Mesendoderm (in vitro differentiated cells): ENCODE results near the gene CEP41.

Experiments used
- DNase-seq: peaks from one replicate; pipeline ENCODE4 v3.0.0; 2013
- H2AK5ac ChIP-seq: 2 replicates; pipeline ENCODE4 v1.6.1; 2013; ENCODE audit warnings: low read length, inconsistent platforms
- H2BK120ac ChIP-seq: 2 replicates; pipeline ENCODE4 v1.6.1; 2013; ENCODE audit warnings: low read depth, mild to moderate bottlenecking, low read length, moderate library complexity, mixed read lengths
- H2BK15ac ChIP-seq: replicated peaks from 2 replicates; pipeline ENCODE4 v1.6.1; 2013; ENCODE audit warnings: low read depth, mild to moderate bottlenecking, moderate library complexity
- H2BK5ac ChIP-seq: 2 replicates; pipeline ENCODE4 v1.6.1; 2013; ENCODE audit warnings: low read length, inconsistent platforms
- H3K18ac ChIP-seq: 2 replicates; pipeline ENCODE4 v1.6.1; 2013; ENCODE audit warnings: mild to moderate bottlenecking, low read length, mixed read lengths
- H3K23ac ChIP-seq: one replicate; pipeline ENCODE4 v1.6.1; 2013; ENCODE audit warnings: low read length
- H3K27ac ChIP-seq: 2 replicates; pipeline ENCODE4 v1.5.1; 2013; ENCODE audit warnings: low read depth, mild to moderate bottlenecking, inconsistent platforms, low read length, moderate library complexity
- H3K27me3 ChIP-seq: 2 replicates; pipeline ENCODE4 v1.6.1; 2013; ENCODE audit warnings: low read length, control low read depth, mild to moderate bottlenecking, inconsistent platforms; ENCODE audit not compliant: insufficient read depth, poor library complexity
- H3K36me3 ChIP-seq: 2 replicates; pipeline ENCODE4 v1.6.1; 2013; ENCODE audit warnings: low read length, inconsistent platforms; ENCODE audit not compliant: control insufficient read depth, insufficient read depth
- H3K4ac ChIP-seq: one replicate; pipeline ENCODE4 v1.6.1; 2013; ENCODE audit warnings: low read depth, mild to moderate bottlenecking, low read length, moderate library complexity
- H3K4me1 ChIP-seq: 2 replicates; pipeline ENCODE4 v1.6.1; 2013; ENCODE audit warnings: low read depth, low read length, inconsistent platforms; ENCODE audit not compliant: control insufficient read depth
- H3K4me2 ChIP-seq: 2 replicates; pipeline ENCODE4 v1.6.1; 2013; ENCODE audit warnings: low read length
- H3K4me3 ChIP-seq: 2 replicates; pipeline ENCODE4 v1.5.1; 2013; ENCODE audit warnings: mild to moderate bottlenecking, low read length
- H3K56ac ChIP-seq: one replicate; pipeline ENCODE4 v1.6.1; 2013; ENCODE audit warnings: low read length
- H3K79me1 ChIP-seq: 2 replicates; pipeline ENCODE4 v1.6.1; 2013; ENCODE audit warnings: low read length, inconsistent platforms
- H3K79me2 ChIP-seq: 2 replicates; pipeline ENCODE4 v1.6.1; 2013; ENCODE audit warnings: mild to moderate bottlenecking, low read length; ENCODE audit not compliant: control insufficient read depth, insufficient read depth
- H3K9ac ChIP-seq: 2 replicates; pipeline ENCODE4 v1.6.1; 2013; ENCODE audit warnings: low read length, inconsistent platforms
- H4K5ac ChIP-seq: one replicate; pipeline ENCODE4 v1.6.1; 2013; ENCODE audit warnings: low read length
- H4K8ac ChIP-seq: one replicate; pipeline ENCODE4 v1.6.1; 2013; ENCODE audit warnings: low read depth, mild to moderate bottlenecking, control low read depth, low read length, moderate library complexity
- WGBS: extraction: QIAGEN DNeasy Blood & Tissue Kit; methylation state at CpG from one replicate; pipeline ENCODE4 v1.1.7; 2013; ENCODE audit warnings: low lambda C conversion rate, missing lambda C conversion rate; ENCODE audit not compliant: insufficient coverage; ENCODE audit errors: extremely low coverage; 5-methylcytosine and 5-hydroxymethylcytosine counted together

Gene CEP41

DNA sequence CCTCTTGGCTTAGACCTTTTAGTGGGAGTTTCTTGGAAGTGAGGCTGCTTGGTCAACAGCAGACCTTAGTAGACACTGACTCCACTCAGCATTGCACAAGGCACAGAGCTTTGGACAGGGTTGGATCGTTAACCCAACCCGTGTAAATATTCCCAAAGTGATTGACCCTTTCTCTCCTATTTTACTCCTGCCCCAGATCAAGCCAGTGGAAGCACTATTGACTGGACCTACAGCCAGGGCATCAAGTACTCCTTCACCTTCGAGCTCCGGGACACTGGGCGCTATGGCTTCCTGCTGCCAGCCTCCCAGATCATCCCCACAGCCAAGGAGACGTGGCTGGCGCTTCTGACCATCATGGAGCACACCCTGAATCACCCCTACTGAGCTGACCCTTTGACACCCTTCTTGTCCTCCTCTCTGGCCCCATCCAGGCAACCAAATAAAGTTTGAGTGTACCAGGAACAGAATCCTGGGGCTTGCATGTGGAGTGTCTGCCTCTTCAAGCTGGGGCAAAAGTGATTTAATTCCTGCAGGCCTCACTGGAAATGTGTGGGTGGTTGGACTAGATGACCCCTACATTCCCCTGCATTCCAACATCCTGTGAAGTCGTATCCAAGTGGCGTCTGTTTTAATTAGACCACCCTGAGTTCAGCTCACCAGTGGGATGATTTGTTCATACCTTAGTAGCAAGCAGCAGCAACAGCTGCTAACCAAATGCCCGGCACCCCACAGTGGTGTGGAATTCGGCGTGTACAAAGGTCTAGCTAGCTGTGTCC lies 53.0 kb downstream of the CEP41 start:
- Histone ChIP-seq H4K8ac (no peak overlapping the region), H3K4me3 (no peak overlapping the region), H3K79me1 (no peaks in the 10 kb centered on the region), H2BK120ac (no peak overlapping the region), H3K27me3 (no peaks in the 10 kb centered on the region), H3K4ac (no peak overlapping the region), H3K27ac (no peak overlapping the region), H3K9ac (no peak overlapping the region), H3K79me2 (no peaks in the 10 kb centered on the region), H3K18ac (no peak overlapping the region), H3K36me3 (no peaks in the 10 kb centered on the region), H2BK5ac (no peak overlapping the region), H2AK5ac (no peak overlapping the region), H3K4me2 (no peak overlapping the region), H2BK15ac (no peak overlapping the region), H4K5ac (no peak overlapping the region), H3K56ac (no peak overlapping the region), H3K4me1 (no peaks in the 10 kb centered on the region), H3K23ac (no peak overlapping the region)
- no CpG with 5 or more reads among the region's 12 CpGs for WGBS
- no peak for DNase-seq

DNA sequence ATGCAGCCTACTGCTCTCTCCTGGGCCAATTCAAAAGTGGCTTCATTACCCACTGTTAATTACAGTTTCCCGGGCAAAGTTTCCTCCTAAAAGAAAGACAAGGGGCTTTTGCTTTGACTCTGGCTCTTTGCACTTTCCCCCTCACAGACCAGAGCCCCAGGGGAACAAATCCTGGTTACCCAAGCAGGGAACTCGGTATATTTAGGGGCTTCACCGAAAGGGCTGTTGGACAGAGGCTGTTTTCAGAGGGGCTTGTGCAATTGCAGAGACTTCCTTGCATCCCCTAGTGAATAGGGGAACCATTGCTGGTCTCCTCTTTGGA lies 53.5 kb downstream of the CEP41 start:
- no peak overlapping the region for H3K18ac ChIP-seq
- H3K27me3 ChIP-seq = no peaks in the 10 kb centered on the region
- H3K4me3 ChIP-seq = no peak overlapping the region
- no CpG with 5 or more reads among the region's 3 CpGs for WGBS
- no peak overlapping the region for H3K9ac ChIP-seq
- no peak for DNase-seq
- no peak overlapping the region for H4K5ac ChIP-seq
- no peak overlapping the region for H3K27ac ChIP-seq
- no peaks in the 10 kb centered on the region for H3K79me1 ChIP-seq
- H3K23ac ChIP-seq = no peak overlapping the region
- no peaks in the 10 kb centered on the region for H3K79me2 ChIP-seq
- no peak overlapping the region for H3K4me2 ChIP-seq
- H2BK120ac ChIP-seq = no peak overlapping the region
- H3K4ac ChIP-seq = no peak overlapping the region
- no peak overlapping the region for H2BK5ac ChIP-seq
- no peak overlapping the region for H4K8ac ChIP-seq
- H2BK15ac ChIP-seq = no peak overlapping the region
- no peaks in the 10 kb centered on the region for H3K36me3 ChIP-seq
- H3K56ac ChIP-seq = no peak overlapping the region
- no peak overlapping the region for H2AK5ac ChIP-seq
- H3K4me1 ChIP-seq = no peaks in the 10 kb centered on the region

DNA sequence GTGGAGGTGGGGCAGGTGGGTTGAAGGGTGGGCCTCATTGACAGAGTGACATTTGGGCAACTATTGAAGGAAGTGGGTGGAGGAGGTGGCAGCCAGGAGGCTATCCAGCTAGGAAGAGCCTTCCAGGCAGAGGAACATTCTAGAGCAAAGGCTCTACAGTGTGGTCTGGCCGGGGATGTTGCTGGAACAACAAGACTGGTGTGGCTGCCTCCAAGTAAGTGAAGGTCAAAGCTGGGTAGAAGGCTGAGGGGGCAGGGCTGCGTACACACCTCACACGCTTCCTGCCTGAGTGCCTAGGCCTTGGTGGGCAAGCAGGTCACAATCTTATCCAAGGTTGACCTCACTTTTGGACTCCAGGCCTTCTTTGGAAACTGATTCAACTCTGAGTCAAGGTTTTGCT lies 53.9 kb downstream of the CEP41 start:
- no peak overlapping the region for H3K56ac ChIP-seq
- no CpG with 5 or more reads among the region's 3 CpGs for WGBS
- no peak overlapping the region for H3K4me2 ChIP-seq
- H3K4ac ChIP-seq = no peak overlapping the region
- H3K4me1 ChIP-seq = no peaks in the 10 kb centered on the region
- no peaks in the 10 kb centered on the region for H3K79me1 ChIP-seq
- H3K4me3 ChIP-seq = no peak overlapping the region
- no peak overlapping the region for H2AK5ac ChIP-seq
- H3K36me3 ChIP-seq = no peaks in the 10 kb centered on the region
- H4K5ac ChIP-seq = no peak overlapping the region
- H3K27me3 ChIP-seq = no peaks in the 10 kb centered on the region
- DNase-seq = no peak
- no peak overlapping the region for H3K23ac ChIP-seq
- H4K8ac ChIP-seq = no peak overlapping the region
- no peak overlapping the region for H2BK5ac ChIP-seq
- no peak overlapping the region for H3K9ac ChIP-seq
- no peak overlapping the region for H2BK120ac ChIP-seq
- no peak overlapping the region for H3K18ac ChIP-seq
- no peaks in the 10 kb centered on the region for H3K79me2 ChIP-seq
- no peak overlapping the region for H2BK15ac ChIP-seq
- no peak overlapping the region for H3K27ac ChIP-seq

DNA sequence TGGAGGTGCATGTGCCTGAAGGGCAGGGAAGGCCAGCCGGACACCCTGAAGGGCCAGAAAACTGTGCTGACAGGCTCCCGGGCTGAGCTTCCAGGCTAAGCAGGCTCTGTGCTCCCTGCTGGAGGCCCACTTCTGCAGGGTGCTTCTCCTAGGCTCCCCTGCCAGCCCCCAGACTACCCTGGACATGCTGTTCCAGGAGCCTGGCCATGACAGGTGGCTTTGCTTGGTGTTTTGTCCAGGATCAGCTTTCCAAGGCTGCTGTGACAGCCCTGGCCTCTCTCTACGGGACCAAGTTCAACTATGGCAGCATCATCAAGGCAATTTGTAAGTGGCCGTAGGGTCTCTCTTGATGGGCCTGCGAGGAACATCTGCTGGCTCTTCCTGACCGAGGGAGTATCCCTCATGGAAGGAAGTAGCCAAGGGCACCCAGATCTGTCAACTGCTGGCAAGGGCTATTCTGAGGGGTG lies 55.2 kb downstream of the CEP41 start:
- Histone ChIP-seq H3K23ac (no peak overlapping the region), H4K5ac (no peak overlapping the region), H3K4ac (no peak overlapping the region), H3K56ac (no peak overlapping the region), H3K27me3 (no peaks in the 10 kb centered on the region), H3K4me3 (no peak overlapping the region), H3K79me1 (no peaks in the 10 kb centered on the region), H2BK5ac (no peak overlapping the region), H3K4me2 (no peak overlapping the region), H3K79me2 (no peaks in the 10 kb centered on the region), H2BK15ac (no peak overlapping the region), H2AK5ac (no peak overlapping the region), H3K4me1 (no peaks in the 10 kb centered on the region), H2BK120ac (no peak overlapping the region), H3K18ac (no peak overlapping the region), H3K36me3 (no peaks in the 10 kb centered on the region), H3K9ac (no peak overlapping the region), H4K8ac (no peak overlapping the region), H3K27ac (no peak overlapping the region)
- WGBS = no CpG with 5 or more reads among the region's 6 CpGs
- no peak for DNase-seq

DNA sequence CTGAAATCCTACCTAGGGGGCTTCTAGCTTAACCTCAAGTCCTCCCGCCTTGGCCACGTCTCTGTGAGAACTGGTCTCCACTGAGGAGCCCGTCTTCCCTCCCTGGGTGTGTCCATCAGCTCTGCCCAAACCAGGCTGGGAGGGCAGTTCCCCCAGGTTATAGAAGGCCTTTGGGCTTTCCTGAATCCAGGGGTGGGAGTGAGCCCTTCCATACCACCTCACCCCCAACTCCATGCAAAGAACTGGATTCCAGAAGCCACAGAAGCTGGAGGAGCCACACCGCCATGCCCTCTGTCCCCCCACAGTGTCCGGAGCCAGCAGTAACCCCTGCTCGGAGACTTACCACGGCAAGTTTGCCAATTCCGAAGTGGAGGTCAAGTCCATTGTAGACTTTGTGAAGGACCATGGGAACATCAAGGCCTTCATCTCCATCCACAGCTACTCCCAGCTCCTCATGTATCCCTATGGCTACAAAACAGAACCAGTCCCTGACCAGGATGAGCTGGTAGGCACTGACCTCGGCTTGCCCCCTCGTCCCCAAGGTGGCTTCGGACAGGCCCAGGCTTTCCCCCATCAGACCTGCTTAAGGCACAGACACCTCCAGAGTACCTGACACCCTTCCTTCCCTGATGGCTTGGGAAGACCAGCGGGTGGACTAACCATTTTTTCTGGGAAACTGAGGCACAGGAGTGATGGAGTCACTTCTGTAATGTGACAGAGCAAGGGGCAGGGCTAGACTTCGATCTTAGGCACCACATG lies 55.8 kb downstream of the CEP41 start:
- no peak overlapping the region for H4K5ac ChIP-seq
- H3K36me3 ChIP-seq = no peaks in the 10 kb centered on the region
- H2BK5ac ChIP-seq = no peak overlapping the region
- no peak for DNase-seq
- H3K4me1 ChIP-seq = peaks cover 1% of the 10 kb centered on the region
- no peak overlapping the region for H2BK15ac ChIP-seq
- no peak overlapping the region for H4K8ac ChIP-seq
- H3K4ac ChIP-seq = no peak overlapping the region
- H3K4me2 ChIP-seq = no peak overlapping the region
- H3K79me2 ChIP-seq = no peaks in the 10 kb centered on the region
- H3K4me3 ChIP-seq = no peak overlapping the region
- no peak overlapping the region for H3K23ac ChIP-seq
- no peak overlapping the region for H3K9ac ChIP-seq
- H3K56ac ChIP-seq = no peak overlapping the region
- no peak overlapping the region for H3K18ac ChIP-seq
- no CpG with 5 or more reads among the region's 13 CpGs for WGBS
- no peak overlapping the region for H3K27ac ChIP-seq
- H3K27me3 ChIP-seq = no peaks in the 10 kb centered on the region
- no peak overlapping the region for H2BK120ac ChIP-seq
- no peaks in the 10 kb centered on the region for H3K79me1 ChIP-seq
- no peak overlapping the region for H2AK5ac ChIP-seq
